GM04504 (cell line): ENCODE results near the gene SYCE1.
"Not testable (repeated sequence)": the region's sequence is repeated elsewhere in the genome, so short reads cannot be mapped to it uniquely, and the experiment has no call there.

ENCODE experiments used
- DNase-seq: peaks from one replicate; pipeline ENCODE4 v3.0.0-alpha.2; 2012; ENCODE audit warnings: low read depth

Gene SYCE1

GRCh38 chr10:133557381-133557780 is 8.0 kb downstream of the SYCE1 start:
- no peak for DNase-seq

GRCh38 chr10:133555521-133555920 is 9.9 kb downstream of the SYCE1 start:
- no peak for DNase-seq

- no peak for DNase-seq
Observed at GRCh38 chr10:133554600-133554999, 10.8 kb downstream of the SYCE1 start.

GRCh38 chr10:133544506-133544905 is 20.9 kb downstream of the SYCE1 start:
- DNase-seq = no peak

- not testable (repeated sequence) for DNase-seq
Observed at GRCh38 chr10:133541441-133541975, 23.9 kb downstream of the SYCE1 start.

GRCh38 chr10:133537546-133538545 is 27.5 kb downstream of the SYCE1 start:
- DNase-seq = no peak

GRCh38 chr10:133536198-133536597 is 29.2 kb downstream of the SYCE1 start:
- no peak for DNase-seq

- DNase-seq = no peak
Observed at GRCh38 chr10:133534417-133534816, 31.0 kb downstream of the SYCE1 start.

- DNase-seq = no peak
Observed at GRCh38 chr10:133532871-133533270, 32.5 kb downstream of the SYCE1 start.

GRCh38 chr10:133530506-133530905 is 34.9 kb downstream of the SYCE1 start:
- DNase-seq = no peak

- DNase-seq = no peak
Observed at GRCh38 chr10:133529576-133529946, 35.8 kb downstream of the SYCE1 start.

- DNase-seq = no peak
Observed at GRCh38 chr10:133528845-133529575, 36.4 kb downstream of the SYCE1 start.

GRCh38 chr10:133528296-133528844 is 37.0 kb downstream of the SYCE1 start:
- no peak for DNase-seq

GRCh38 chr10:133527771-133528271 is 37.6 kb downstream of the SYCE1 start:
- DNase-seq = no peak

GRCh38 chr10:133526957-133527588 is 38.3 kb downstream of the SYCE1 start, which contains the start of gene CYP2E1:
Gene CYP2E1, plus strand, starts transcription at chr10:133527363. Its CDS starts 33 bp downstream, at chr10:133527396.
- no peak for DNase-seq

- DNase-seq = no peak
Observed at GRCh38 chr10:133525444-133525843, 39.9 kb downstream of the SYCE1 start.

- no peak for DNase-seq
Observed at GRCh38 chr10:133523631-133524203, 41.7 kb downstream of the SYCE1 start.

GRCh38 chr10:133520193-133520738 is 45.1 kb downstream of the SYCE1 start:
- peak; percentile 21 for DNase-seq

GRCh38 chr10:133518517-133518916 is 46.9 kb downstream of the SYCE1 start:
- DNase-seq = not testable (repeated sequence)

GRCh38 chr10:133516057-133516456 is 49.3 kb downstream of the SYCE1 start:
- no peak for DNase-seq

GRCh38 chr10:133515471-133515870 is 49.9 kb downstream of the SYCE1 start:
- no peak for DNase-seq
